GM12878 (cell line): ENCODE measurements around the gene SPOCK1. TPM values are rescaled to one million over a fixed set of nuclear protein-coding genes. Genes with fewer than 3 reads are reported as not detected.

Source experiments
- ATAC-seq: fragments of 200-7000 bp; cut with Tn5 transposase; 3 replicates; pipeline ENCODE4 v1.9.1; 2020; ENCODE audit warnings: mild to moderate bottlenecking, moderate library complexity
- BruUV-seq: library from RNA; stranded (reverse); fragments of 400-500 nt; replicated peaks from 2 replicates; lab custom pipeline; 2021; lab: Mats Ljungman, UMichigan
- CTCF ChIA-PET: fragments of 300-600 bp; sonication (Branson Sonifier 250); formaldehyde crosslinking; extraction: SDS; loops from one replicate; lab custom pipeline; 2021; ENCODE audit warnings: inconsistent platforms; lab: Yijun Ruan, JAX
- POLR2A ChIA-PET: fragments of 350-600 bp; formaldehyde crosslinking; extraction: SDS; loops from one replicate; lab custom pipeline; 2021; ENCODE audit warnings: inconsistent platforms; lab: Charles Lee
- RAD21 ChIA-PET: fragments of 300-600 bp; sonication (Branson Sonifier 250); formaldehyde crosslinking; loops from one replicate; lab custom pipeline; 2023; ENCODE audit warnings: antibody characterized with exemption; ENCODE audit not compliant: unreplicated experiment; lab: Charles Lee
- SMC1A ChIA-PET: fragments of 300-600 bp; sonication (Branson Sonifier 250); formaldehyde crosslinking; loops from one replicate; lab custom pipeline; 2023; ENCODE audit not compliant: unreplicated experiment, uncharacterized antibody; lab: Charles Lee
- DNase-seq: peaks from one replicate; pipeline ENCODE4 v3.0.0-alpha.2; 2011; ENCODE audit warnings: low read depth, low spot score
- FAIRE-seq: peaks from 3 replicates; lab custom pipeline; 2011; peaks lifted over from hg19 to GRCh38; lab: Jason Lieb, UNC
- H2AFZ ChIP-seq: 2 replicates; pipeline ENCODE4 v1.6.0; 2011; ENCODE audit warnings: low read depth, low read length, control low read depth; ENCODE audit not compliant: control insufficient read depth
- H3K27ac ChIP-seq: 2 replicates; pipeline ENCODE4 v1.5.1; 2011; ENCODE audit warnings: control low read depth; ENCODE audit not compliant: control insufficient read depth, insufficient read depth
- H3K27me3 ChIP-seq, 2 experiments: replicated peaks in 1 of 2; 2 replicates each; pipeline versions ENCODE4 v1.6.0 to v1.6.1; 2011; ENCODE audit warnings: low read length in 1 of 2; ENCODE audit not compliant: control insufficient read depth in 2 of 2, insufficient read depth in 2 of 2
- H3K36me3 ChIP-seq, 2 experiments: 2 replicates each; pipeline ENCODE4 v1.5.1; 2011; ENCODE audit warnings: low read length in 1 of 2; ENCODE audit not compliant: control insufficient read depth in 2 of 2, insufficient read depth in 2 of 2
- H3K4me1 ChIP-seq: 2 replicates; pipeline ENCODE4 v1.6.1; 2011; ENCODE audit warnings: mild to moderate bottlenecking, low read length, moderate library complexity, mixed read lengths; ENCODE audit not compliant: control insufficient read depth, insufficient read depth
- H3K4me2 ChIP-seq: 2 replicates; pipeline ENCODE4 v1.6.0; 2011; ENCODE audit warnings: control low read depth; ENCODE audit not compliant: control insufficient read depth, insufficient read depth
- H3K4me3 ChIP-seq: fragments of 200-600 bp; sonication (generic); 2 replicates; pipeline ENCODE4 v1.5.1; 2016
- H3K79me2 ChIP-seq: 2 replicates; pipeline ENCODE4 v1.6.0; 2011; ENCODE audit warnings: low read length; ENCODE audit not compliant: control insufficient read depth, insufficient read depth
- H3K9ac ChIP-seq: 2 replicates; pipeline ENCODE4 v1.8.0; 2011; ENCODE audit warnings: low read length, control low read depth, mixed read lengths; ENCODE audit not compliant: control insufficient read depth, insufficient read depth
- H3K9me3 ChIP-seq: replicated peaks from 3 replicates; pipeline ENCODE4 v1.5.1; 2011; ENCODE audit warnings: mild to moderate bottlenecking, low read length; ENCODE audit not compliant: control insufficient read depth, insufficient read depth
- H4K20me1 ChIP-seq: 2 replicates; pipeline ENCODE4 v1.6.0; 2011; ENCODE audit not compliant: control insufficient read depth, insufficient read depth
- ATF3 ChIP-seq: IDR thresholded peaks from 2 replicates; pipeline ENCODE4 v1.6.1; 2011; ENCODE audit warnings: low read depth, mild to moderate bottlenecking, low read length, moderate library complexity, borderline replicate concordance; ENCODE audit errors: extremely low read depth
- EED ChIP-seq: sonication (generic); IDR thresholded peaks from 2 replicates; pipeline ENCODE4 v1.6.1; 2016; ENCODE audit warnings: antibody characterized with exemption, low read depth
- PBX3 ChIP-seq: IDR thresholded peaks from 2 replicates; pipeline ENCODE4 v1.6.1; 2011; ENCODE audit warnings: mild to moderate bottlenecking, low read depth, low read length, moderate library complexity; ENCODE audit not compliant: insufficient replicate concordance
- PKNOX1 ChIP-seq: fragments of 450-650 bp; IDR thresholded peaks from 2 replicates; pipeline ENCODE4 v1.6.1; 2016; ENCODE audit warnings: mild to moderate bottlenecking
- REST ChIP-seq: IDR thresholded peaks from 2 replicates; pipeline ENCODE4 v1.6.1; 2012; ENCODE audit warnings: mild to moderate bottlenecking, low read depth, low read length
- WGBS: methylation state at CpG from one replicate; pipeline ENCODE4 v1.1.6; 2016; ENCODE audit warnings: low lambda C conversion rate; ENCODE audit not compliant: insufficient replicate concordance, insufficient coverage; ENCODE audit errors: missing lambda C conversion rate; 5-methylcytosine and 5-hydroxymethylcytosine counted together
- in situ Hi-C: fragments of 300-500 bp; cut with MboI; formaldehyde crosslinking; loops from 9 replicates; pipeline ENCODE4 v1.14.3; 2018; ENCODE audit warnings: mixed read lengths
- intact Hi-C: fragments of 100-400 bp; cut with micrococcal nuclease; formaldehyde crosslinking; loops from one replicate; pipeline ENCODE4 v1.14.2; 2022; ENCODE audit not compliant: unreplicated experiment
- polyA plus RNA-seq, 11 experiments: library from polyadenylated mRNA; depleted of rRNA in 4 of 11; unstranded in 6 of 11; stranded (reverse) in 5 of 11; fragments of >200 nt; fragmentation: Nextera tagmentation in 4 of 11; fragmentation: Illumina TruSeq in 1 of 11; extraction: Ambion mirVana in 4 of 11; extraction: Trizol in 1 of 11; gene quantifications; 1 replicate in 1 of 11; 2 replicates in 10 of 11; pipeline versions ENCODE4 v1.2.1 to v1.2.3, GENCODE V29; 2011 to 2016; ENCODE audit warnings: inconsistent platforms in 2 of 11, missing spikeins in 2 of 11, low read depth in 1 of 11
- total RNA-seq, 4 experiments: library from RNA; depleted of rRNA in 3 of 4; stranded (reverse); fragments of >200 nt in 3 of 4; fragmentation: Illumina TruSeq in 1 of 4; extraction: Trizol in 1 of 4; gene quantifications; 2 replicates each; pipeline versions ENCODE4 v1.2.1 to v1.2.3, GENCODE V29; 2013 to 2021

Gene SPOCK1
- total and polyA plus RNA-seq, 10 of the 15 experiments (the other 5 are each of a cell fraction or from before 2014, with no cell fraction given): 0.06 to 0.68 (median 0.25) TPM; not detected in 3

- no peak for TF ChIP-seq PBX3
Observed at GRCh38 chr5:137056676-137057075, 442.4 kb downstream of the SPOCK1 start (continued).

GRCh38 chr5:137055271-137055872, 443.8 kb downstream of the SPOCK1 start:
- Histone ChIP-seq H3K27ac (no peak overlapping the region), H3K9me3 (no peaks in the 10 kb centered on the region), H3K27me3 (no peaks in the 10 kb centered on the region; a peak in 1 of 4 replicates), H3K4me1 (no peaks in the 10 kb centered on the region), H2AFZ (no peak overlapping the region), H3K4me3 (no peak overlapping the region), H3K79me2 (no peaks in the 10 kb centered on the region), H4K20me1 (no peaks in the 10 kb centered on the region), H3K9ac (no peak overlapping the region), H3K36me3 (no peaks in the 10 kb centered on the region), H3K4me2 (no peak overlapping the region)
- BruUV-seq: no TSS peak
- intact Hi-C loops: no loop called here
- ATAC-seq (no peak), DNase-seq (no peak), FAIRE-seq (no peak)
- ChIA-PET SMC1A (no interaction called here), POLR2A (no interaction called here), CTCF (no interaction called here), RAD21 (no interaction called here)
- 27% methylated on average over 2 of the region's 2 CpGs for WGBS
- TF ChIP-seq EED (no peak), REST (no peak), PKNOX1 (no peak), ATF3 (no peak)
- in situ Hi-C loops: no loop called here
